GM18498 (cell line): ENCODE measurements around the gene LRRN2.
"Not testable (repeated sequence)": the region's sequence is repeated elsewhere in the genome, so short reads cannot be mapped to it uniquely, and the experiment has no call there.

Source experiments
- ATAC-seq: cut with Tn5 transposase; IDR thresholded peaks from one replicate; pipeline ENCODE4 v1.9.1; 2021; ENCODE audit warnings: mild to moderate bottlenecking, moderate library complexity; ENCODE audit not compliant: unreplicated experiment

LRRN2 gene

GRCh38 chr1:204577794-204578478 lies 107.6 kb downstream of the LRRN2 start:
- ATAC-seq: no peak

GRCh38 chr1:204576422-204576821 lies 109.1 kb downstream of the LRRN2 start:
- no peak for ATAC-seq

DNA sequence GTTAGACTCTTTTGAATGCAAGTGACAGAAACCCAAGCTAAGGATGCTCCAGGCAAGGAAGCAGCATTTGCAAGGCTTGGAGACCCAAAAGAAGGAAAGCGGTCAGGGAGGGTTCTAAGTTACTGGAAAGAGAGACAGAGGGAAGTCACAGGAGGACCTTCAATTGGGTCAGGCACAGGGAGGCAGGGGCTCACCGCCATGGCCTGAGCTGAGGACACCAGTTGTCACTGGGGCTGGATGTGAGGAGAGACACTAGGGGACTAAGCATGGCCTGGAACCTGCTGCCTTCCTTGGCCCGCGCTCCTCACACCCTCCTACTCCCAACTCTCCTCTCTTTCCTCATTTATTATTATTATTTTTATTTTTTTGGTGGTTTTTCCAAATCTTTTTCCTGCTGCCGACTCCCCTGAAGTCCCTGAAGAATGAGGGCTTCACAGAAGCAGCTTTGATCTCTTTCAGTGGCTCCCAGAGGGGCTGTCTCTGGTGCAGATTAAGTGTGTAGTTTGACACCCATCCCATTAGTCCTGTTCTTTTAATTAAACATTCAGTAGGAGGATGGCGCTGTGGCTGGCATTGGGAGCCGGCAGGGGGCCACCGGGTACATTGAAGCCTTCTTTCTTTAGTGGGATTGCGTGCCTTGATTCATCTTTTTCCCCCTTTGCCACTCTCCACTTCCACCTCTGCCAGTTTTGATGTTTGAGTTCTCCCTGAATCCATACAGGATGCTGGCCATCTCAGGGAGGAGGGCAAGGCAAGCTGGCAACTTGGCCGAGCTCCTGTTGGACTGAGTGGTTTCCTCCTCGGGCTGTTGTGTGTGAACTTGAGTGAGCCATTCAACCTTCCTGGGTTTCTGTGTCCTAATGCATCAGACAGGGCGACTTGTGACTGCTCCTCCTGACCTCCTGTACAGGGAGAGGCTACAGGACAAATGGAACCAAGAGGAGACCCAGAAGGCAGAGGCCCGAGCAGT lies 110.0 kb downstream of the LRRN2 start:
- ATAC-seq: no peak

GRCh38 chr1:204574865-204575163 lies 110.7 kb downstream of the LRRN2 start:
- ATAC-seq: no peak

DNA sequence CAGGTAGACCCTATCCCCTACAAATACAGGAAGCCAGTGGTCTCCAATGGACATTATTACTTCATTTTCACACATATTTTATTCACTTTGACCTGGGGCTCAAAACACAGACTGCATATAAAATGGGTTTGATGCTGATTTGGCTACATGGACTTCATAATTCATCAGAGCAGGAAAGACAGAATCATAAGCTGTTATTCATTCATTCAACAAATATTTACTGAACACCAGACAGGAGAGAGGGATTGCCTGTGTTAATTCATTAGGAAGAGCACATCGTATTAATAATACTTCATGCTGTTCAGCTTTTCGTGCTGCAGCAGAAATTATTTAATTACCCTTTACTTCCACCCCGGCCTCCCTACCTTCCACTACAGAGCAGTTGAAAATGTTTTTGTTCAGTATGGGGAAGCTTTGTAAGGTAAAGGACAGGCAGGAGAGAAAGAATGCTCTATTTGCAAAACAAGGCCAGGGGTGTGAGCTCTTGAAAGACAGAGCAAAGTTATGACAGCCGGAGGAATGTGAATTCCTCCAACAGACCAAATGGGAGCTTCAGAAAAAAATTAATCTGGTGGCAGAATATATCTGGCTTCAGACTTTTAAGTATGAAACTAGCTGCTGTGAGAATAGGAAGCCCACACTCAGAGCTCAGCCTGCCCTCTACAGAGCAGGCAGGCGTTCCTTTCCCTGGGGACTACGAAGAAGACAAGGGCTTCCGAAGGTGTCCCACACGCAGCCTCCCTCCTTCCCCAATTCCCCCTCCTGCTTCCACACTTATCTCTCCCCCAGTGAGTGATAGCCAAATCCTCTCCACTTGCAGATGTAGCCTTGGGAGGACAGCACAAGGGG lies 111.3 kb downstream of the LRRN2 start:
- ATAC-seq: no peak

- ATAC-seq: no peak
Measured at GRCh38 chr1:204572923-204573922, 112.3 kb downstream of the LRRN2 start.

DNA sequence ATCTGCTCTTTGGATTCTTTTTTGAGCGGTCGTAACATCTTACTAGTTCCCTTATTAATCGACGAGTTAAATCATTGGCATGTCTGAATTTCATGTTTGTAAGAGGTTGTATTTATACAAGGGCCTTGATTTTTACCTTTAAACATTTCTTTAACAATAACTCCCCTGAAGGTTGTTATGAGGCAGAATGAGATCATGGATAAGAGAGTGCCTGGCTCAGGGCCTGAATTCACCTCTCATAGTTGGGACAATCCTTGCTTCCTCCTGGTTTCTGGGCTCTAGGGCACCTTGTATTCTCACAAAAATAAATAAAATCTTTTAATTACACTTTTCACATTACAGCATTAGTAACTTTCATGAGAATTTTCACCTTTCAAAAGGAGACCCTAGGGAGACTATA lies 113.9 kb downstream of the LRRN2 start:
- no peak for ATAC-seq

DNA sequence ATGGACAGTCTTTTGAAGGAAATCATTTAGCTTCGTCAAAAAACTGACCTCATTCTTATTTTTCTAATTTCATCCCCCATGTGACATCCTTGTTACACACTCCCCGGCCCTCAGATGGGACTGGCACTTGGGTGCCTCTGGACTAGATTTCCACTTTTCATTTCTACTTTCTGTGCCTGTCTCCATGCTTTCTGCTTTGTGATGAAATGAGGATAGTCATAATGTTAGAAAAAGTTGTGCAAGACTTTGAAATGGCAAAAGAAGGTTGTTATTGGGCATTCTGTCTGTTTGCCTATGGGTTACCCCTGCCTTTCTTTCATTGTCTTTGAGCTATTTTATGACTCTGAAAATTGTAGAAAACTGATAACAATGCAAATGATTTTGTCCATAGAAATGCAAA lies 114.4 kb downstream of the LRRN2 start:
- no peak for ATAC-seq

GRCh38 chr1:204570021-204570420 lies 115.5 kb downstream of the LRRN2 start:
- ATAC-seq: not testable (repeated sequence)

DNA sequence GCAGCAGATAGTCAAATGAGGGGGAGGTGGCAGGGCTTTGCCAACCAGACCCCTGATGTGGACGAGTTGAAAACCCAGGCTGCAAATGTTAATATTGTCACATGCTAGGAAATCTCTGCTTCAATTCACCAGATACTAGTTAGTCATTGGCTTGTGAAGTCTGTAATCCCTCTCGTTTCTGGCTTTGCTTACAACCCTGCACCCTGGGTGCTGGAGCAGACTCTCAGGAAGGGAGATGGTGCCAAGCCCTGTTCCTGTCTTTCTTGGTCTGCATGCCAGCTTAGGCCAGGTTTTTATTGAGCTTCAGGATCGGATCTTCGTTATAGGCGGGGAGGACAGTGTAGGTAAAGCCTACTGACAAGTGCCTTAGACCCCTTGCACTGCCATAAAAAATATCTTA lies 116.1 kb downstream of the LRRN2 start:
- no peak for ATAC-seq

GRCh38 chr1:204568576-204569315 lies 116.8 kb downstream of the LRRN2 start:
- no peak for ATAC-seq
